Omental fat pad (tissue), 4 donors: ENCODE results near the gene SLC66A3. TPM values are rescaled to one million over a fixed set of nuclear protein-coding genes. Genes with fewer than 3 reads are reported as not detected.

Experiments
- ATAC-seq: fragments of 150-250 bp; one replicate; pipeline ENCODE4 v1.9.1; 2016; ENCODE audit warnings: mild to moderate bottlenecking, moderate library complexity; ENCODE audit not compliant: low FRiP score
- DNase-seq: peaks from one replicate; pipeline ENCODE4 v3.0.0-alpha.2; 2019; ENCODE audit warnings: low spot score
- total RNA-seq, 4 donors: library from RNA; depleted of rRNA; stranded (reverse); fragments of >200 nt; gene quantifications; one replicate each; pipeline ENCODE4 v1.1.0, GENCODE V29; 2016
- TF ChIP-seq, protein P1 (sequence below), 3 donors: fragments of 450-650 bp; IDR thresholded peaks; one replicate each; pipeline ENCODE4 v1.5.1; 2016 to 2017; ENCODE audit warnings: antibody characterized with exemption in 3 of 3, mild to moderate bottlenecking in 3 of 3, moderate library complexity in 2 of 3

SLC66A3 gene
- total RNA-seq, 4 donors from 2014 or later = 32.5 to 68.7 (median 59.0) TPM

DNA sequence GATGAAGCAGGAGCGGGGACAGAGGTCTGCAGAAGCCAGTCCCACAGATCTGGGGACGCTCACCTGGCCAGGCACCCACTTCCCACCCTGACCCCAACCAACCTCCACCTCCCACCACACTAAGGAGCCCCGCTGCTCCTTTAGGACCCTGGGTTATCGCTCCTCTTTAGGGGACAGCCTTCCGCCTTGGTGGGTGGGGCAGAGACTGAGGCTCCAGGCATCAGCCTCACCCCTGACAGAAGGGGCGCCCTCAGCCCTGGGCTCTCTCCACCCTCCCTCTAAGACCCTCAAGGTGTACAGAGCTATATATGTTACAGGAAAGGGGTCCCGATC, 33.5 kb upstream of the SLC66A3 start:
- ATAC-seq (no peak), DNase-seq (no peak)
- TF ChIP-seq, protein P1, sequence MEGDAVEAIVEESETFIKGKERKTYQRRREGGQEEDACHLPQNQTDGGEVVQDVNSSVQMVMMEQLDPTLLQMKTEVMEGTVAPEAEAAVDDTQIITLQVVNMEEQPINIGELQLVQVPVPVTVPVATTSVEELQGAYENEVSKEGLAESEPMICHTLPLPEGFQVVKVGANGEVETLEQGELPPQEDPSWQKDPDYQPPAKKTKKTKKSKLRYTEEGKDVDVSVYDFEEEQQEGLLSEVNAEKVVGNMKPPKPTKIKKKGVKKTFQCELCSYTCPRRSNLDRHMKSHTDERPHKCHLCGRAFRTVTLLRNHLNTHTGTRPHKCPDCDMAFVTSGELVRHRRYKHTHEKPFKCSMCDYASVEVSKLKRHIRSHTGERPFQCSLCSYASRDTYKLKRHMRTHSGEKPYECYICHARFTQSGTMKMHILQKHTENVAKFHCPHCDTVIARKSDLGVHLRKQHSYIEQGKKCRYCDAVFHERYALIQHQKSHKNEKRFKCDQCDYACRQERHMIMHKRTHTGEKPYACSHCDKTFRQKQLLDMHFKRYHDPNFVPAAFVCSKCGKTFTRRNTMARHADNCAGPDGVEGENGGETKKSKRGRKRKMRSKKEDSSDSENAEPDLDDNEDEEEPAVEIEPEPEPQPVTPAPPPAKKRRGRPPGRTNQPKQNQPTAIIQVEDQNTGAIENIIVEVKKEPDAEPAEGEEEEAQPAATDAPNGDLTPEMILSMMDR (IDR thresholded peaks at IDR 0.05) = no peak

DNA sequence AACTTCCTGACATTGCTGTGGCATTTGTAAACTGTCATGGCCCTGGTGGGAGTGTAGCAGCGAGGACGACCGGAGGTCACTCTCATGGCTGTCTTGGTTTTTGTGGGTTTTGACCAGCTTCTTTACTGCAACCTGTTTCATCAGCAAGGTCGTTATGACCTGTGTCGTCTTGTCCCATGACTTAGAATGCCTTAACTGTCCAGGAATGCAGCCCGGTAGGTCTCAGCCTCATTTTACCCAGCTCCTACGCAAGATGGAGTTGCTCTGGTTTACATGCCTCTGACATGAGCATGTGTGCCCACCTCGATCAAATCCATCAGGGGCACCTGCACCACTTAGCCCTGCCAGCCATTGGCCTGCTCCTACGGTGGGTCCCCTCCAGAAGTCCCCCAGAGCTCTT, 32.9 kb upstream of the SLC66A3 start:
- DNase-seq (no peak), ATAC-seq (no peak)
- TF ChIP-seq, protein P1 (IDR thresholded peaks at IDR 0.05) = no peak

DNA sequence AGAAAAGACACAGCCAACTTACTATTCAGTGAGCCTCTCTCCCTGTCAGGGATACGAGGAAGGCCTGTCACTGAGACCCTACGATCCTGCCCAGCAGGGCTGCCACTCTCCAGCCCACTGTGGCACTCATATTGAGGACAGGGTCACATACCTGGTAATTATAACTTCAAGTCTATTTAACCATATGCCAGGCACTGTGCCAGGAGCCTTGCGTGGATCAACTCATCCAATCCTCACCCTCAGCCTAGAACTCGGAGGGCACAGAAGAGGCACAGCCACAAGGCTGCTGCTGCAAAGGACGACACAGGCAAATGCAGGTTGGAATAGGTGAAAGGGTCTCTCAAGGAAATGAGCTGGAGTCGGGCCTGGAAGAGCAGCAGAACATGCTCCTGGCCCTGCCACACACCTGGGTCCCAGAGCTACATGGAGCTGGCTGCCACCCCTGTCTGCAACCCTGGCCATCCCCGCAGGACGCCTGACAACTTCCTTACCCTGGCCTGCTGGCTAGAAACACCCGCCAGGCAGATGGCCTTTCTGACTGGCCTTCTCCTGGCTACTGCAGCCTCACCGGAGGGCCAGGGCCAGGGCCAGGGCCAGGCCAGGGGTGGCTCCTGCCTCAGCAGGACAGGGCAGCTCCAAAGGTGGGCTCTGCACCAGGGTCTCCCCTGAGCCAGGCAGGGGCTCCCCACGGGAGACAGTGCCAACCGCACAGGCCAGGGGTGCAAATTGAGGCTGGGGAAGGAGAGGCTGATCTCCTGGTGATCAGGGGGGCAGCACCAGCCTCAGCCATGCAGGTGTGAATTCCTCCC, 32.1 kb upstream of the SLC66A3 start:
- ATAC-seq (no peak), DNase-seq (no peak)
- TF ChIP-seq, protein P1 (IDR thresholded peaks at IDR 0.05) = no peak

DNA sequence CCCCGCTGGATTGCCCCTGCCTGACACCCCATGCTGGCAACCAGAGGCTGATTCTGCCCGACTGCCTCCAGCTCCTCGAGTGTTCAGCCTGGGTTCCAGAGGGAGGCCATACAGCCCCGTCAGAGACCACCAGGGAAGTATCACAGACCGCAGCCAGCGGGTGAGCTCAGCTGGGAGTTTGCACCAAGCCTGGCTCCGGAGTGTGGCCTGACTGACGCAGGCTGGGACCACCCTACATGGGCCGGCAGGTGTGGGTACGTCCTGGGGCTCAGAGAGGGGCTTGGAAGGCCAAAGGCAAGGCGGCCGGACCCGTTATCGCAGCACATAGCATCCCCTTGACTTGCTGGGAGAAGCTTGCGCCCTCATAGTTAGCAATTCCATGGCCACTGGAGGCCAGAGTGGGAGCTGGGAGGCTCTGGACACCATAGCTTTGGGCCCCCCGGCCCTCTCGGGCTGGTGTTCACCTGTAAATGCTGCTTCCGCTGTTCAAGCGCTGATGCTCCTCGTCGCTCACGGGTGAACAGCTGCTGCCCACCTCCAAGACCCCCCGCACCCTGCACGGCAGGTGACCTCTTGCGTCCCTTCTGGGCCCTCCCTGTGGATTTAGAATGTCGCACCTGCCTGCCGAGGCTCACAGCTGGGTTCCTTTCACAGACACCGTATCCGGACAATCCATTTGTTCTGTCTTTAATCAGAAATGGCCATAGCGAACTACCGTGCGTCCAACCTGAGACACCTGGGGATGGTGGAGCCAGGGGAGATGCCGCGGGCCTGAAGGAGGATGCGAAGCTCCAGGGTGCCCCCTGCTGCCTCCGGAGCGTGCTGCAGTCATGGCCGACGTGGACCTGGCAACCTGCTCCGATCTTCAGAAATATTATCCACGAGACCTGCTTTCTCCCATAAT, 31.2 kb upstream of the SLC66A3 start:
- TF ChIP-seq, protein P1 (IDR thresholded peaks at IDR 0.05) = no peak
- ATAC-seq = no peak
- no peak for DNase-seq

DNA sequence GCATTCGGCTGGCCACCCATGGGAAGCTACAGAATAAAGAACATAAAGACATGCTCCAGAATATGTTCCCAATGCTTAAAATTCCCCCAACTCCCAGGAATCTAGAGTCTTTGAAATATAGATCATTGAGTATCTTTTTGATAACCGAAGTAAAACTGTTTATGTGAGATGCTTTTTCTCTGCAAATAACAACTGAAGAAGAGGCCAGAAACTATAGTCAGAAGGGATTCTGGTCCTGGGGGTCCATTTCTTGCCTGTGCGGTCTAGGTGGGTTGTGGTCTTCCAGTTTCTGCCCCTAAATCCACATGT, 30.6 kb upstream of the SLC66A3 start:
- TF ChIP-seq, protein P1 (IDR thresholded peaks at IDR 0.05) = no peak
- no peak for ATAC-seq
- no peak for DNase-seq

DNA sequence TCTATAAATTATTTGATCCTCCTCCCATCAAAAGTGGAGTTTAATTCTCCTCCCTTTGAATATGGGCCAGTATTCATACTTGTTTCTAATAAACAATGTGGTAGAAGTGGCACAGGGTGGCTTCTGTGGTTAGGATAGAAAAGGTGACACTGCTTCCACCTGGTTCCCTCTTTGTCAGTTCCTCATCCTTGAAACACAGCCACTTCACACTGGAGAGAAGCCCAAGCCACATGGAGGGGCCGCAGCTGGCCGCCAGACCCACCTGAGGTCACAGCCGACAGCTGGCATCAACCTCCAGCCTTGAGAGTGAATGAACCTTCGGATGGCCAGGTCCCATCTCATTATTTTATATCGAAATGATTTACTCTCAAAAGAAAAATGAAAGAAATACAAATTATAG, 27.5 kb upstream of the SLC66A3 start:
- DNase-seq = no peak
- TF ChIP-seq, protein P1 (IDR thresholded peaks at IDR 0.05) = no peak
- ATAC-seq = no peak
